Measurements from ENCODE around the gene ADCY1.
"Not testable (repeated sequence)": the region's sequence is repeated elsewhere in the genome, so short reads cannot be mapped to it uniquely, and the experiment has no call there.

The ADCY1 gene

DNA sequence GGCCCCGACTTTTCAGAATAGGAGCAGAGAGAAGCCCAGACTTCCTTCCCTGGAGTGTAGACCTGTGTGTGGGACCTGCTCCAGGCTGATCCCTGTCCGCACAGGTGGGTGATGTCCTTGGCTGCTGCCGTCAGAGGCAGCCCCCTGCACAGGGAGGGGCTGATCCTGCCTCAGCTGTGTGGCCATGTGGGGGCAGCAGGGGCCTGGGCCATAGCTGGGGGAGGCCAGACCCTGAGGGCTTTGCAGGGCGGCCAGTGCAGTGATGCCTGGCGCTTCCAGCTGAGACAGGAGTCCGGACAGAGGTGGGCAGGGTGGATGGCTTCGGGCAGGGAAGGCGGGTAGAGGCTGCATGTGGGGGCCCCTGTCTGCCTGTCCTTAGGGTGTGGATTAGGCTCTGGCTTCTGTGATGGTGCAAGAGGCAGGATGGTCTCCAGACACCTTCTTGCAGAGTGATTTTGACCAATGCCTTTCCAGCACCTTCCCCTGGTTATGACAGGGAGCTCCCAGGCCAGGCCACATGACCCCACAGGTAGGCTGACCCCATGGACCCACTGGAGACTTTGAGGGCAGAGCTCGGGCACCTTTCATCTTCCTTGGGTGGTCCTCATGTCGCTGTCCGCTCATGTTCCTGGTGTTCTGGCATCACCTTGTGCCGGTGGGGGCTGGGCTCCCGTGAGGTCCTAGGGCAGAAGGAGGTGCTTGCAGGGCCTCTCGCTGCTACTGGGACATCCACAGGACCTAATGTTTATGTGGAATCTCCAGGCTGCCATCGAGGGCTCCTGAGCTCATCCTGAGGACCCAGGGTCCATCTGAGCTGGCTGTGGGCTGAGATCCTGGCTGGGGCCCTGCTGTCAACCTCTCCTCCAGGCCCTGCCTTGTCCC is 141.5 kb downstream of the ADCY1 start:
- DNase-seq: no peak

DNA sequence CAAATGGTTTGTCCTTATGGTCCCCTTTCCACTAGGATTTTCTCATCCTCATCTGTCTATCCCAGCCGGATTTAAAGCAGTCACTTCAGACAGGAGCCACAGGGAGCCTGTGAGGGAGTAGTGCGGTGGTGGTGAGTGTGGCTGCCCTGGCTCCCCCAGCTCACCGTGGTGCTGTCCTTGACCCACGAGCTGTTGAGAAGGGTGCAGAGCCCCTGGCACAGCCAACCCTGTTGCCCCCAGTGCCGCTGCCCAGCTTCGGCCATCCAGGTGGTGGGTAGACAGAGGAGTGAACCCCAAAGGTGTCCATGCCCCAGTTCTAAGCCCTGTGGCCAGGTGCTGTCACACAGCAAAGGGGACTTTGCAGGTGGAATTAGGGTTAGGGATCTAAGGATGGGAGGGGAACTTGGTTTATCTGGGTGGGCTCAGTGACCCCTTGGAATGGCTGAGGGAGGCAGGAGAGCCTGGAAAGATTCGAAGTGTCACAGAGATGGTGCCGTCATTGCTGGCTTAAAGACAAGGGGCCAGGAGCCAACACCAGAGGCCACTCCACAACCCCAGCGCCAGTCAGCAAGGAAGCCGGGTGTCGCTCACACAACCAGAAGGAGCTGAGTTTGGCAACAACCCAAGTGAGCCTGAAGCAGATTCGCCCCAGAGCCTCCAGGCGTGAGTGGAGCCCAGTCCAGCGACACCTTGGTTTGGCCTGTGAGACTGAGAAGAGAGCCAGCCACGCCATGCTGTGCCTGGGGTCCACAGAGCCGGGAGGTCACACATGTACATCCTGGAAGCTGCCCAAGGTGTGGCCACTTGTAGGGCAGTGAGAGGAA is 142.4 kb downstream of the ADCY1 start:
- no peak for DNase-seq

DNA sequence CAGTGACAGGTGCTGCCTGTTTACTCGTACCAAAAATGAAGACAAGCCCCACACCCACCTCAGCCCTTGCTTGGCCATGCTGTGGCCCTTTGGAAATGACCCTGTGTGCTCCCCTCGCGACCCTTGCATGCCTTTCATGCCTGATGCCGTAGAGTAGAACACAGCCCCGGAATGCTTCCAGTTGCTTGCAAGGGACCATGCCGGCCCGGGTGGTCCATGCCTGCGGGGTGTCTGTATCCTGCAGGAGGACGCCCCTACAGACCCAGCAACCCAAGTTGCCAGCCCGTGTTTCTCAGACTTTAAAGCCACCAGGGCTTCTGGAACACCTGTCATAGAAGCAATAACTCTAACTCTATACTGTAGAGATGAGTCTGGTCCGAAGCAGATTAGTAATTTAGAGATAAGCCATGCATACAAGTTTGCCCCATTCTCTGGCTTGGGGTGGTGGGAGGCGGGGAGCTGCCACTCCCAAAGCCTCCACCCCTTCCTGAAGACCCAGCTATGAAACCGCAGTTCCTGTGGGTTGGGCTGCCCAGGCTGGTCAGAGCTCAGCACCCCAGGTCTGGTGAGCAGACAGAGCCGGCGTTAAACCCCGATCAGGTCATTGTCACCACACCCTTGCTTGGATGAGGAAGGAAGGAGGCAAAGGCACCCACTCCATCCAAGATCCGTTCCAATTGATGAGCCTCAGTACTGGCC is 143.5 kb downstream of the ADCY1 start:
- no peak for DNase-seq

DNA sequence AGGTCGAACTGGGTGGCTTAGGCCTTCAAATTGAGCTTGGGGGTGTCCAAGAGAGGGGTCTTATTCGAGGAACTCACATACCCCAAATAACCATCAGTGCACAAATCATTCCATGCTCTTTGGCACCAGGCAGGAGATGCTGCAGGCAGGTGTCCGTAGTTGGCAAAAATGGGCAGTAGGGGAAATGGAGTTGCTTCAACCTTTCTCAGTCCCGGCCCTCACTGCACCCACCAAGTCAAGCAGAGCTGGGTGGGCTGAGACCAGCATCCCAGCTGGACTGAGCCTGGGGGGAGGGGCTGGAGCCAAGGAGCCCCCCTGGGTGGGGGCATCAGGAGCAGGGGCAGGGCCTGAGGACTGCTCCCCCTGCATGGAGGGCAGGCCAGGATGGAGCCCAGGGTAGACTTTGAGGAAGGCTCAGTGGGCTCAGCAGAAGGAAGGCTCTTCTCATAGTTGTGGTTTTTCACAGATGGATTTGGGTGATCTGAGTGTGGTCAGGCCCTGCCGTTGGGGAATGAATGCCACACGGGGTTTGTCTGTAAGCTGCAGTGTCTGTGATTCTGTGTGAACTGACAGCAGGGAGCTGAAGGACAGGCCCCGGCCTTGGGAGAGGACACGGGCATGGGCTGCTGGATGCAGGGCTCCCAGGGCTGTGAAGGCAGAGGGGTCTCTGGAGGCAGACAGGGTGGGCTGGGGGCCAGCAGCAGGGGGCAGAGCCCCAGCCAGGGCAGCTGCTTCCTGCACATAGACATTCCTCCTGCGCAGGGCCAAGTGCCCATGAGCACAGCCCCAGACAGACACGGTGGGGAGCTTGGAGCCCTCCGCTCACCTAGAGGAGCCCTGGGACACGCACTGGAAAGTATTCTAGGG is 144.5 kb downstream of the ADCY1 start:
- no peak for DNase-seq

DNA sequence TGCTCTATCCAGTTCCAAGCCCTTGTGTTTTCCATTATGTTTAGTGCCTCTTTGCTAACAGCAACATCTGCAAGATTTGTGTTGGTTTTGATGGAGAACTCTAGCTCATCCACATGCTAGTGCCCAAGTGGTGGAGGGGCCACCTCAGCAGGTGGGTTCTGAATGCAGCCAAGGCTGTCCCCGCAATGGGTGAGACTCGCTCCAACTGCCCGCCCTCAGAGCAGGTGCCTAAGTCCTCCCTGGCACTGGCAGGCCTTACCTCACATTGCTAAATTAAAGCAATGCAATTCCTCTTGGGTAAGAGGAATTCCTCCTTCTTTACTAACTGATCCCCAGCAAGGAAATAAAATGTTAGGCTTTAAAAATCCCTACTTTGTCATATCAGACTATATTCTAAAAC is 146.8 kb downstream of the ADCY1 start:
- DNase-seq: no peak

DNA sequence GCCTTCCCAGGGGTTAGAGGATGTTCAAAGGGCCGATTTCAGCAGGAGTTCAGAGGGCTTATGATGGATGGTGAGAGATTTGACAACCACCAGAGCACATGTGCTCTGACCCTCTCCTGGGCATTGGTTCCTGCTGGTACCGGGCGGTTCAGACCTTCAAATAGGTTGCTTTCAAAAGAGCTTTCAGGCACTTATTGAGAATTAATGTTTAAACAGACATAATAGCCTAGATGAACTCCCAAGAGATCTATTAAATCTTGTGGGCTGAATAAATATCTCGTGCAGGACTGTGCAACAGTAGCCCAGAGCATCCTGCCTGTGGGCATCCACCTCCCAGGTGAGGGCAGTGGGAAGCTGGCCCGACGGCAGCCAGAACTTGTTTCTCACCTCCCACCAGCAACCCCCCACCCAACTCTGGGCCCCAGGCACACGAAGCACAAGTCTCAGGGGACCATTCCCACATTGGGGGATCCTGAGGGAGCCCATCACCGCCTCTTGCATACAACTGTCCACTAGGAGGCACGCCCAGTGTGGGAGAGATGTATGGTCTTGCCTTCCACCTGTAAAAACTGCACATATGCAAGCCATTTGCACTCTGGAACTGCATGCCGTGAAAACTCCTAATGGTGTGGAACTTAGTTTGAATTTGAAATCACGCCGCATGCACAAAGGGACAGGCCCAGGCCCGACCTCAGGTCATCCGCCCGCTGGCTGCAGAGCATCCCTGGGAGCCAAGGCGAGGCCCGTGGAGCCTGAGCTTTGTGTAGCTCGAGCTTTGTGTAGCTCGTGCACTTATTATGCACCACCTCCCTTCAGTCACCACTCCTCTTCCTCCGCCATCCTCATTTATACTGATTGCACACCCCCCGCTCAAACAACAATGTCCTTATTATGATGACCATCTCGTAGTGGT is 147.8 kb downstream of the ADCY1 start:
- no peak for DNase-seq

DNA sequence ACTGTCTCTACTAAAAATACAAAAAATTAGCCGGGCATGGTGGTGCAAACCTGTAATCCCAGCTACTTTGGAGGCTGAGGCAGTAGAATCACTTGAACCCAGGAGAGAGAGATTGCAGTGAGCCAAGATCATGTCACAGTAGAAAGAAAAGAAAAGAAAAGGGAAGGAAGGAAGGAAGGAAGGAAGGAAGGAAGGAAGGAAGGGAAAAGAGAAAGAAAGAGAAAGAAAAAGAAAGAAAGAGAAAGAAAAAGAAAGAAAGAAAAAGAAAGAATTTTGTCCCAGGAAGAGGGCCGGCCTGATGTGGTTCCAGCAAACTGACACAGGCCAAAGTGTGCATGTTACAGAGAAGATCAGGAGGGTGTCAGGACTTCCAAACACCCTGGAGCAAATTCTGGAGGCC is 151.1 kb downstream of the ADCY1 start:
- DNase-seq: not testable (repeated sequence)

DNA sequence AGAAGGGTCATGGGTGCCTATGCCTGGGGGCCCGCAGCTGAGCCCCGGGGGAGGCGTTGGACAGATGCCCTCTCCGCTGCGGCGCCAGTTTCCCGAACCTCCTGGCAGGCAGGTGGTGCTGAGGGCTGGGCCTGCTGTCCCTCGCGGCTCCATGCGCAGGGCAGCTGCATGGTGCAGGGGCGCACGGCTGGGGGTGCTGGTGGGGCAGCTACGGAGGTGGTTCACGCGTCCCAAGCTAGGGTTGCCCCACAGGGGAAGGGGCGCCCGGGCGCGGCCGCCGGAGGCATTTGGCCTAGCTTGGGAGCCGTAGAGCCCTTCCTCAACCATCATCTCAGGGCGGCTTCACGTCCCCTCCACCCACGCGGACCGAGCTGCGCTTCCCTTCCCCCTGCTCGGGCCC is 152.7 kb downstream of the ADCY1 start:
- no peak for DNase-seq

DNA sequence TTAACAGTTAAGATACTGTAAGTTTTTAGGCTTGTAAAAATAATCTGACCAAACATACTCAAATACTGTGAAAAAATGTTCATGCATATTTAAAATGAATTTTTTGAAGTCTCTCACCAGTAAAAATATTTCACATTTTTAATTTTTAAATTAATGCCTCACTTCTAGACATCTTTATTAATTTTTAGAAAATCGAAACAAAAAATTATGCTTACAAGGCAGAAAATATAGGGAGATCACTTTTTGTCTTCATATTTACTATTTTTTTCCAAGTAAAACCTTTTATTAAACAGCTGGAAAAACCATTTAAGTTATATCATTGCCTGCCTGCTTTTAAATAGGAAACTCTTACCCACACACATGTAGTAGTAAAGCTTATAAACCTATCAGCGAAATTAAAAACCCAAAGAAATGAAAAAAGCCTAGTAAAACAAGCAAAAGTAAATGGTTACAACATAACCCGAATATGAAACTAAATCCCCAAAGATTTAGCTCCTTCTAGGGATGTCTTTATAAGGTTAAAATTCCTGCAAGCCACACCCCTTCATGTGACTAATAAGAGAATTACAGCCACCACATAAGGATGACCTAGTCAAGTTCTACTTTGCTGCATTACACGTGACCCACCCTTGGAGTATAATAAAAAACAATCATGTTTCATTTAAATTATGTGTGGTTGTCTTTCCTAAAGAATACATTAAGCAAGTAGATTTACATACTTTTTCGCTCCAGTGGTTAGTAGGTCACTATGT is 157.7 kb downstream of the ADCY1 start:
- DNase-seq: not testable (repeated sequence)

DNA sequence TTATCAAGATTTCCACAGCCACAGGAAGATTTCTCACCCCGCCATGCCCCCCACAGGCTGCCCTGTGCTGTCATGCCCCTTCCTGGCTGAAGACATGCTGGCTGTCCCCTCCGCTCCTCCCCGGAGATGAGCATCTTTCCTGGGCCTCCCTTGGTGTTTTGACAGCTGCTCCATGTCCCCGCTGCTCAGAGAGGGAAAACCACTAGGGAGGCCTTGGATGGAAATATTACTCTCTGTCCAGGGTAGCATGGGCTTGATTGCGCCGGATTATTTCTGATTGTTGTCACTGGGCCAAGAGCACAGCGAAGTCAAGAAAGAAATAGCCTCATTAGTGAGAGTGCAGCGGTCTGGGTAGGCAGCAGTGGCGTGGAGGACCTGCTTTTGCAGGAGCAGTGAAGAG is 164.8 kb downstream of the ADCY1 start:
- DNase-seq: not testable (repeated sequence)

DNA sequence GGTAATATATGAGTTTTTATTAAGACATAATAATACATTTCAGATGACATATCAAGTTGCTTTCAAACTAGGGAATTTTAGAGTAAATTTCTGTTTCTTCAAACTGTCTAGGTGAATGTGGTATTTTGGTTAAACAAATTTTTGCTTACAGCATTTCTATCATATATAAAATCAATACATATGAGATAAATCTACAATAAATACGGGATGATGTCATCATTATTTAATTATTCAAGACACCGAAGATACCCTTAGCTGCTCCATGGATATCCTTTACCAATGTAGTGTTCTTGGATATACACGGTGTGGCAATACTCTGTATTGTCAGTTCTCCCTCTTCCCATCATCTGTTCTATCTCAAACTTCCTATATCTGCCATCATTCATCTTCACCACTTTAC is 166.4 kb downstream of the ADCY1 start:
- not testable (repeated sequence) for DNase-seq

DNA sequence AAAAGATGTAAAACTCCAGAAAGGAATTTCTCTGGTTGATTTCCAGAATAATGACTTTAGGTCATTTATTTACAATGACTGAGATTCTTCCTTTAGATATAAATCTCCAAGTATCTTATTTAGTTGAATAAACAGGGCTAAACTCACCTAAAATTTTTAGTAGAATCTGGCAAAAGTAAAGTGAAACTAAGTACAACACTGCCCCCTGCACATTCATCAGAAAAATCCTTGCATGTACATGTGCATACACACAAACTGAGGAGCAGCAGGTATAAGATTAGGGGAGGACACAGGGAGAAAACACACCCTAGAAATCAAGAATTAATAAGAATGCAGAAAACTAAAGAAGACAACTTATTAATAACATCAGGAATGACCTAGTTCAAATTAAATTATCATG is 174.8 kb downstream of the ADCY1 start:
- DNase-seq: not testable (repeated sequence)

DNA sequence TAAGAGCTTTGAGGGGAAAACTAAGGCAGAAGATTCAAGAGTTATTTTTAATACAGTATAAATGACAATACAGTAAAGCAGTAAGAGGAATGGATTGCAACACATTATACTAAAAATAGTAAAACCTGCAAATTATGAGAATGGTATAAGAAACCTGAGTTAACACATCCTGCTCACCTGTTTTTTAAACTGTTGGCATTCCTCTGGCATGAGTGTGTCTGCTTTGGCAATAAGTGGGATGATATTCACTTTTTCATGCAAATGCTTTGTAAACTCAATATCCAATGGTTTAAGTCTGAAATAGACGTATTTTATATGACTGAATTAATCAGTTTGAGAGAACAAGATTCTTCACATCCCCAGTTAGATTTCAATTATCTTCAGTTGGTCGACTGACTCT is 177.2 kb downstream of the ADCY1 start:
- DNase-seq: not testable (repeated sequence)

DNA sequence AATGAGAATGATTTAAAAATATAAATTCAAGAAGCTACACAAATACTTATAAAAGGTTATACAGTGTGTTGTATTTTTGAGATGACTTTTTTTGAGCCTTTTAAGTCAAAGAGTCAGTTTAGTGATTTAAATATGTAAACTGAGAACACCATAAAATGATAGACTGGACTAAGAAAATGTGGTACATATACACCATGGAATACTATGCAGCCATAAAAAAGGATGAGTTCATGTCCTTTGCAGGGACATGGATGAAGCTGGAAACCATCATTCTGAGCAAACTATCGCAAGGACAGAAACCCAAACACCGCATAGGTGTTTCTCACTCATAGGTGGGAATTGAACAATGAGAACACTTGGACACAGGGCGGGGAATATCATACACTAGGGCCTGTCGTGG is 182.2 kb downstream of the ADCY1 start:
- DNase-seq: not testable (repeated sequence)

DNA sequence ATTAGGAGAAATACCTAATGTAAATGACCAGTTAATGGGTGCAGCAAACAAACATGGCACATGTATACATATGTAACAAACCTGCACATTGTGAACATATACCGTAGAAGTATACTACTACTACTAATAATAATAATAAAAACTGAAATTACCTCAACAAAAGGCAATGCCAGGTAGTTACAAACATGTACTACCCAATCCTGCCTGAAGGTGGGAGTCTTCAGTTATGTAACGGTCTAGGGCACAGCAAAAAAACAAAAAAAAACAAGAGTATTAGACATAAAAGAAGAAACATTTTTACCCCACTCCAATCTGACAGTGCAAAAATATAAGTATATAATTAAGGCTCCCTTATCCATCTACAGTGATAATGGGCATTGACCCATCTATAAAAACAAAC is 182.6 kb downstream of the ADCY1 start:
- not testable (repeated sequence) for DNase-seq

DNA sequence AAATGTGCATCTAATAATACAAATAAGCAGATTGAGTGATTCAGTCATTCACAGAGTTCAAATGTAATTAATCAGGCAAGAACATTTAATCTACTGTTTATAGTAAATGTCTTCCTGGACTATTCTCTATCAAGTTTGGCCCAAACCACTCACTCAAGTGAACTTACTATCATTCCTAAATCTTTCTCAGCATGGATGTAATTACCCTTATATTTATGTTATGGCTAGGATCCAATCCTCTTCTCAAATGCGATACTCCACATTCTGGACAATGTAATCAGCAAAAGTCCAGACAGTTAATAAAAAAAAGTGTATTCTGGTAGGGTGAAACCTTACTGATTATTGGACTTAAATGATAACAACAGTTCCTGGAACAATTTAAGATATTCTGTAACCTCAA is 185.3 kb downstream of the ADCY1 start:
- DNase-seq: not testable (repeated sequence)

DNA sequence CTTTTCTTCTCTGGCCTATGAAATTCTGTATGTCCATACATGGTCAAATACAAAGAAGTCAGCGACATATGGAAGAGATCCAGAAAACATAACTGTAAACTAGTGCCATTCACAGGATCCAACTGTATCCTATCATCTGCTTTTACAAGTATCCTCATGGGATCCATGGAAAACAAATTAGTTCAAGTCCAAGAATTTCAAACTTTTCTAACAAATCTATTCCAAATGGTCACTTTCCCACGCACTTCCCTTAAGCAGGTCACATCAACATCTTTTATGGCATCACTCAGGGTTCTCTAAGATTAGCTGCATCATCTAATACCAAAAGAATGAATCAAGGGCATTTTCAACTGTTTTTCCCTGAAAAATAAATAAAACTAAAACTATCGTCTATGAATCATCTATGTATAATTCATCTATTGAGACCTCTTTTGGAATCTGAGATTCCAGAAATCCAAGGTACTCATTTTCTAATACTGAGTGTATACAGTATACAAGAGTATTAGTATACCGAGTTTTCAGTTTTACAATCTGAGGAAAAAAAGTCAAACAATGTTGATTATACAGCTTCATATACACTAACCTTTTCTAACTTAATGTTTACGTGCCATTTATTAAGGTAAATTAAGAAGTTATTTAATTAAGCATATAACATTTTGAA is 187.5 kb downstream of the ADCY1 start:
- DNase-seq: not testable (repeated sequence)

DNA sequence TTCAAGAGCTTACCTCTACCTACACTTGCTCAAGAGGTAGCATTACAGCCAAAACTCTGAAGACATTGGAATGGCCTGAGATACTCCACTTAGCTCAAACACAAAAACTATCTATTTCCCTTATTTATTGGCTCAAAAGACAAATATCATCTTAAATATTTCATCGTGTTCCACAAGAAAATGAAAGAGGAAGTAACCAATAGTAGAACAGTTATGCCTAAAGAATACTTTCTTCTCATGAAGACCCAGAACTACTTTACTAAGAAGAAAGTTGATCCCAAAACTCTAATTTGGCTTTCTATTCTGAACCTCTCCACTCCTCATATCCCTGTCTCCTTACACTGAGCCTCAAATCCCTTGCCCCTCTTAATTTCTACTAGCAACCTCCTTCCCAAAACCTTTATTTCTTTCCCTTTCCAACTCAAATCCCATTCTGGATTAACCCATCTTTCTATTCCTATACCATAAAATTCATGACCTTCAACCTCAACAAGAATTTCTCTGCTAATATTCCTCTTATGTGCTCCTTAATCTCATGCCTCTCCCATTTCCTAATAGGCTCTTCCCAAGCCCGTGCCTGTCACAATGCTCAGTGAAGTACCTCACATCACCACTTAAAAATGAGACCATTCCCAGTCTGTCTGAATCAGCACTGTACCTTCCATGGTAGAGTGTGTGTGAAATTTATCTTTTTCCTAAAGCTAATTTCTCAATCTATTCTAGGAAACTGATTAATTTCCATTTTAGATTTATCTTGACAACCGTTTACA is 188.2 kb downstream of the ADCY1 start:
- not testable (repeated sequence) for DNase-seq

Measured in NCI-H1417 treated with DMSO at 0.1 percent for 48 hours (cell line).